ENCODE results near the gene FAM217B.

FAM217B gene

GRCh38 chr20:59971428-59971827 lies 31.2 kb downstream of the FAM217B start:
- no peak overlapping the region for H3K4me3 ChIP-seq (ENCODE audit: low read depth, low read length)
- no peak for TF ChIP-seq CTCF (IDR thresholded peaks at IDR 0.05; ENCODE audit: borderline replicate concordance, insufficient read depth, low read depth, low read length)

GRCh38 chr20:59972037-59972801 lies 32.0 kb downstream of the FAM217B start:
- no peak overlapping the region for H3K4me3 ChIP-seq (ENCODE audit: low read depth, low read length)
- TF ChIP-seq CTCF (IDR thresholded peaks at IDR 0.05; ENCODE audit: borderline replicate concordance, insufficient read depth, low read depth, low read length), result no peak

GRCh38 chr20:59976156-59976782 lies 36.1 kb downstream of the FAM217B start:
- no peak overlapping the region for H3K4me3 ChIP-seq (ENCODE audit: low read depth, low read length)

GRCh38 chr20:59977086-59977485 lies 36.9 kb downstream of the FAM217B start:
- no peak overlapping the region for H3K4me3 ChIP-seq (ENCODE audit: low read depth, low read length)
- TF ChIP-seq CTCF (IDR thresholded peaks at IDR 0.05; ENCODE audit: borderline replicate concordance, insufficient read depth, low read depth, low read length), result no peak

More at GRCh38 chr20:59976156-59976782, 36.1 kb downstream of the FAM217B start:
- no peak for TF ChIP-seq CTCF (IDR thresholded peaks at IDR 0.05; ENCODE audit: borderline replicate concordance, insufficient read depth, low read depth, low read length)

DNA sequence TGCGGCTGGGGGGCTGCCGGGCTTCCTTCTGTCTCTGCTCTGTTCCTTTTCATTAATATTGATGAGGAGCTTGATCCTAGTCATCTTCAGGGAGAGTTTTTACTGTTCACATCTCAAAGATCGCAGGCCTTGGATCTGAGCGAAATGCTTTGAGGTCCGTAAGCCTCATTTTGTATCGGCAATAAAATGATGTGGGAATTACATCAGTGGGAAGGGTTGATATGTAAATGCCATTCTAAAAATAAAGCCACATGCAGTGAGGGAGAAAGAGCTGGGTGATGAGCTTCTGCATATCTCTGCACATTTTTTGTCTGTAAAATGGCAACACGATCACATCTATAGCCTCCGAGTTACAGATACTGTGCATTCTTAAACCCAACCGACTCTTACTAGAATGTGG lies 42.9 kb downstream of the FAM217B start:
- H3K4me3 ChIP-seq (ENCODE audit: low read depth, low read length), result no peak overlapping the region
- no peak for TF ChIP-seq CTCF (IDR thresholded peaks at IDR 0.05; ENCODE audit: borderline replicate concordance, insufficient read depth, low read depth, low read length)

DNA sequence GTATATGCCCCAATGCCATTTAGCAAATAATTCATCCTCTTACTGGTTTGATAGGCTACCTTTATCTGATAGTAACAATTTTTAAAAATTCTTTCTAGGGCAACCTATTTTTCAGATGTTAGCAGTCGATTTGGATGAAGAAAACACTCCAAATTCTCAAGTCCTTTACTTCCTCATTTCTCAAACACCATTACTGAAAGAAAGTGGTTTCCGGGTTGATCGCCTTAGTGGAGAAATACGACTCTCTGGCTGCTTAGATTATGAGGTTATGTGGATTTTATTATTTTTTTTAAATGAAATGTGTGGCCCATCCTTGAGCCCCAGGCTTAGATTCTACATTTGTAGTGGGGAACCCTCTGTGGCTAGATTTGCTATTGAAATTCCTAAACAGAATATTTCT lies 44.4 kb downstream of the FAM217B start:
- no peak for TF ChIP-seq CTCF (IDR thresholded peaks at IDR 0.05; ENCODE audit: borderline replicate concordance, insufficient read depth, low read depth, low read length)
- no peak overlapping the region for H3K4me3 ChIP-seq (ENCODE audit: low read depth, low read length)

DNA sequence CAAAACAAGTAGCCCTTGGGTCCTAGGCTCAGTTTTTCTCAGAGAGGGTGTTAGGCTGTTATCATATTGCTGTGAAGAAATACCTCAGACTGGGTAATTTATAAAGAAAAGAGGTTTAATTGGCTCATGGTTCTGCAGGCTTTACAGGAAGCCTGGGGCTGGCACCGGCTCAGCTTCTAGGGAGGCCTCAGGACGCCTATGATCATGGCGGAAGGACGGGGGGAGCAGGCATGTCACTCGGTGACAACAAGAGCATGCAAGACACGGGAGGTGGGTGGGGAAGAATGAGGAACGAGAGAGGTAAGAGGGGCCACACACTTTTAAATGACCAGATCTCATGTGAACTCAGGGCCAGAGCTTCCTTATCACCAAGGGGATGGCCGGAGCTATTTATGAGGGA lies 45.0 kb downstream of the FAM217B start:
- no peak overlapping the region for H3K4me3 ChIP-seq (ENCODE audit: low read depth, low read length)
- TF ChIP-seq CTCF (IDR thresholded peaks at IDR 0.05; ENCODE audit: borderline replicate concordance, insufficient read depth, low read depth, low read length), result no peak

Data from GM12875 (cell line).